Activated CD8-positive, alpha-beta memory T cell treated with anti-CD3 and anti-CD28 coated beads for 36 hours (primary cell): ENCODE data around the gene DGKD. TPM values are rescaled to one million over a fixed set of nuclear protein-coding genes. Genes with fewer than 3 reads are reported as not detected.

Experiments used
- CTCF ChIA-PET: fragments of 350-600 bp; sonication (Branson Sonifier 250); formaldehyde crosslinking; loops from one replicate; lab custom pipeline; 2021; ENCODE audit warnings: antibody characterized with exemption; lab: Charles Lee
- POLR2A ChIA-PET: fragments of 350-600 bp; sonication (Branson Sonifier 250); formaldehyde crosslinking; loops from one replicate; lab custom pipeline; 2021; ENCODE audit warnings: antibody characterized with exemption; lab: Charles Lee
- total RNA-seq, 2 experiments: library from RNA; stranded (reverse); gene quantifications; one replicate each; pipeline ENCODE4 v1.2.3, GENCODE V29; 2021

Gene DGKD
- total RNA-seq, 2 experiments from 2014 or later, result 49.5 to 58.8 TPM

DNA sequence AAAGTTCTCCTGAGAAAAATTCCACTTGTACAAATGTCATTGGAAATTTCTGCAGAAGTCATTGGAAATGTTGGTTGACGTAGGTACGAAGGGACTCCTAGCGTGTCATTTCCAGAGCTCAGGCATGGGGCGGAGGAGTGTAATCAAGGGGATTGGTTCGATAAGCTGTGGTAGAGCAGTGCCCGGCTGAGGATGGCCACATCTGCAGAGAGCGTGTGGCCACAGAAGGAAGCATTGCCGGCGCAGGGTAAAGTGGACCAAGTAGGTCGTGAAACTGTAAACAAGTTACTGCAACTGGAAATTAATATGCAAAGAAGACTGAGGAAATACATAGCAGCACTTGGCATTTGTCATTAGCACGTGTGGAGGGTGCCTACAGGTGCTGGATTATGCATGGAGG, 101.8 kb downstream of the DGKD start:
- ChIA-PET POLR2A (no interaction called here), CTCF (interaction anchor here (0.9 kb wide), 1 partner anchor 52 kb away, joined by 3 read pairs; no protein-coding TSS in a partner anchor)

DNA sequence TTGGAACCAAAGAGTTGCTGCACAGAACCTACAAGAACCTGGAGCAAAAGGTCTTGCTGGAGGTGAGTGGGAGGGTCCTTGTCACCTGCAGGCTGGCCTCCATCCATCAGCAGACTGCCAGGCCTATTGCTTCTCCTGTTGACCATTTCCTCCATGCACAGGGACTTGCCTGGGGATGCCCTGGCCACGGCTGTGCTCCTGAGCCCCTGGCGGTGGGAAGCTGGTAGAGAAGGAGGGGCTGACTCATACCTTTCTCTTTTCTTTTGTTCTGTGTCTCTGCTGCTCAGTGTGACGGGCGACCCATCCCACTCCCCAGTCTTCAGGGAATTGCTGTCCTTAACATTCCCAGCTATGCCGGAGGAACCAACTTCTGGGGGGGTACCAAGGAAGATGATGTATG, 102.6 kb downstream of the DGKD start:
- POLR2A ChIA-PET, result no interaction called here
- CTCF ChIA-PET, result no interaction called here

DNA sequence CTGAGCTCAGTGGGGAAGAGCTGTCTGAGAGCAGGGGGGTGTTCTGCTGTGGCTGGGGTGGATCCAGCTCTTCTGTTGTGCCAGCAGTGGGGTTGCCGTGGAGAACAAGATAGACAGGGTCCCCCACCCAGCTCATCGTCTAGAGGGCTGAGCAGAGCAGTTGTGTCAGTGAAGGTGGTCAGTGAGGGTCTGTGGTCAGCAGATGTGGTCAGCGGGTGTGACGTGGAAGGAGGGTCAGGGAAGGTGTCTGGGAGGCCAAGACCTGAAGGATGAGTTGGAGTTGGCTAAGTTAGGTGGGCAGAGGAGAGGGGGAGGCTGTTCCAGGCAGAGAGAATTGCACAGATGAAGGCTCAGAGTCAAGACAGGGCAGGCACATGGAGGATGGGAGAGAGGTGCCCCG, 103.1 kb downstream of the DGKD start:
- ChIA-PET CTCF (no interaction called here), POLR2A (no interaction called here)

DNA sequence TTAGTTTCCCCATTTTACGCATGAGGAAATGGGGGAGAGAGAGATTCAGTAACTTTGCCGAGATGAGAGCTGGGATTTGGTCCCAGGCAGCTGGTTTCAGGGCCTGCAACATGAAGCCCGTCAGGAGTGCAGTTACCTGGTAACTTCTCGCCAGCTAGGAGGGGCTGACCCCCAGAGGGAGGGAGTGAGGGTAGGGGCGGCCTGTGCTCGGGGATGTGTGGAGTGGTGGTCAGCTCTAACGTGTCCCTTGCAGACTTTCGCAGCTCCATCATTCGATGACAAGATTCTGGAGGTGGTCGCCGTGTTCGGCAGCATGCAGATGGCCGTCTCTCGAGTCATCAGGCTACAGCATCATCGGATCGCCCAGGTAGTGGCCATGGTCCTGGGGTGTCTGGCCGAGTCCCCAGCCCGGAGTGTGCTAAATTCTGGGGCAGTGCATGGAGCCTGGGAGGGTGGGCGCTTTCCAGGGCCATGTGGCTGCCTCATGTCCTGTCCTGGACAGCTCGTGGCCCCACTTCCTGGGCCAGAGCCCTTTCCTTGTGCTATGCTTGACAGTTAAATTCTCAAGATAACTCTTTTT, 103.8 kb downstream of the DGKD start:
- POLR2A ChIA-PET, result no interaction called here
- CTCF ChIA-PET, result no interaction called here

DNA sequence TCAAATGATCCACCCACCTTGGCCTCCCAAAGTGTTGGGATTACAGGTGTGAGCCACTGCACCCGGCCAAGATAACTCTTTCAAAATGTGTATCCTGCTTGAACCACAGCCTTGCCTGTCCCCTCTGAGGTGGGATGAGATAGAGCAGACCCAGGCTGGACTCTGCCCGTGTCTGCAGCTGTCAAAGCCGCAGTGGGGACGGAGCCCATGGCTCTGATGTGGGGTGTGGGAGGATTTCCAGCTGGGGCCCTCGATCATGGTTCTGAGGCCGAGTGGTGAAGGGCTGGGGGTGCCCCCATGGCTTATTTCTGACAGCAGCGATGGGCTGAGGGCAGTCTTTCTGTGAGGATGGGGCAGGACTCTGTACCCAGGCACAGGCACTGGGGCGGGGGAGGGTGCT, 104.5 kb downstream of the DGKD start:
- ChIA-PET CTCF (interaction anchor here (1.2 kb wide), 1 partner anchor 14 kb away, joined by 3 read pairs; no protein-coding TSS in a partner anchor), POLR2A (no interaction called here)

DNA sequence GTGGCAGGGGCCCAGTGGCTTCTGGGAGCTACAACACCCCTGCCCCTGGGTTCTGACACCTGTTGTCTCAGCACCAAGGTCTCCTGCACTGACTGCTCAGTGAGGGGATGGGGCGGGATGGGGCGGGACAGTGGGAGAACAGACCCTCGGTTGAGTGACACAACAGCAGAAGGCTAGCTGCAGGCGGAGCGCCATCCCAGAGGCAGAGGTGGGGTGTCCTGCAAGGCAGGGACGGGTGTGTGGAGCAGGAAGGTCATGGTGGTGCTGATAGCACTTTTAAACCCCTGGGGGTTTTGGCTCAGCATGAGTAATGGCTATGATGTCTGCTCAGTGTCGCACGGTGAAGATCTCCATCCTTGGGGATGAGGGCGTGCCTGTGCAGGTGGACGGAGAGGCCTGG, 105.1 kb downstream of the DGKD start:
- ChIA-PET POLR2A (no interaction called here), CTCF (interaction anchor here (1.2 kb wide), 1 partner anchor 14 kb away, joined by 3 read pairs; no protein-coding TSS in a partner anchor)

DNA sequence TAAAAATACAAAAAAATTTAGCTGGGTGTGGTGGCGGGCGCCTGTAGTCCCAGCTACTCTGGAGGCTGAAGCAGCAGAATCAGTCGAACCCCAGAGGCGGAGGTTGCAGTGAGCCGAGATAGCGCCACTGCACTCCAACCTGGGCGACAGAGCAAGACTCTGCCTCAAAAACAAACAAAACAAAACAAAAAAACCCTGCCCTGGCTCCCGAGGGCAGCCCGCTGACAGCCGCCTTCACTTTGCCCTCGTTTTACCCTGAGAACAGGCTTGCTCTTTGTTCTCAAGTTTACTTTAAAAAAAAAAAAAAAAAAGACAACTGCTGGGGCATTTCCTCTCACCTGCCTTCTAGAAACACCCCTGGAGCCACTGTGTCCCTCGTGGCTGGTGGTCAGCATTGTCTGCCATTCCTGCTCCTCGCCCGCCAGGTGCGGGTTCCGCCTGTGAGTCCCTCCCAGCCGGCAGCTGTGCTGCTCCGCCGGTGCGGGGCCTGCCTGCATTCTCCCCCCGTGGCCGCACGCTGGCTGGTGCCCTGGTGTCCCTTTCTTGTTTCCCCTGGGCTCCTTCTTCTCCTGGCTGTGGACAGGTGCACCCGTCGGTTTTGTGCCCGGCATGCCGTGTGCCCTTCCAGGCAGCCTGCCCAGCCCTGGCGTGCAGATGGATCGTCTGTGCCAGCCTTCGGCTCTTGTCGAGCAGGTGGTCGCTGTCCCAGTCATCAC, 106.6 kb downstream of the DGKD start:
- ChIA-PET POLR2A (no interaction called here), CTCF (no interaction called here)

DNA sequence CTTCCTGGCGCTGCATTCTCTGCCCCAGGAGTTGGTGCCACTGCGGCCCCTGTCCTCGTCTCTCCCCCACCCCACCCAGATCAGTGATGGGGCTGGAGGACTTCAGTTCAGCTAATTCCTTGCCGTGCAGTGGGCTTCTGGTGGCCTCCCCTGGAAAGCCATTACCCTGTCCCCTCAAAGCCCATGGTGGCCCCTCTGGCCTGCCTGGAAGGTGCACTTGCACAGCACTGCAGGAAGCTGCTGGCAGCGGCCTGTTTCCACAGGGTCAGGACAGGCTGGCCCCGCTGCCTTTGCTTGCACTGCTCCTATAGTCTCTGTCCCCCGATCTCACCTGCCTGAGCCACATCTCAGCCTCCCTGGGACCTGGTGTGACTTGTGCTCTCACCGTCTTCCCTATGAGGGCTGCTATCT, 107.2 kb downstream of the DGKD start:
- ChIA-PET CTCF (no interaction called here), POLR2A (no interaction called here)

DNA sequence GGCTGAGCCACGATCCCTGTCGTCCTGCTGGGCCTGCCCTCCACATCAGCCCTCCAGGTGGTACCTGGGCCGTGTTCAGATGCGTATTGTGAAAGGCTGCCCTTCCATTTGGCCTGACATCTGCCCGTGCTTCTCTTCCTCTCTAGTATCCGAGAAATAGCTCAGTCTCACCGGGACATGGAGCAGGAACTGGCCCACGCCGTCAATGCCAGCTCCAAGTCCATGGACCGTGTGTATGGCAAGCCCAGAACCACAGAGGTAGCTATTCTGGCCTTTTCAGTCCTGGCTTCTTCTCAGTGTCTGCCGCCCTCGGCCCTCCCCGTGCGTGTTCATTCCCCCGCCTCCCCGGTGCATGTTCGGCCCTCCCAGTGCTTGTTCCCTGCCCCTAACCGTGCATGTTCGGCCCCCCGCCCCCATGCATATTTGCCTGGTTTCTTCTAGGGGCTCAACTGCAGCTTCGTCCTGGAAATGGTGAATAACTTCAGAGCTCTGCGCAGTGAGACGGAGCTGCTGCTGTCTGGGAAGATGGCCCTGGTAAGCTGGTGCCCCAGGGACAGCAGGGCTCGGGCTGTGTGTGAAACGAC, 108.0 kb downstream of the DGKD start:
- CTCF ChIA-PET, result interaction anchor here (0.9 to 1.2 kb wide), 2 partner anchors 11 to 15 kb away, joined by 3 to 4 read pairs; no protein-coding TSS in a partner anchor
- POLR2A ChIA-PET, result no interaction called here

DNA sequence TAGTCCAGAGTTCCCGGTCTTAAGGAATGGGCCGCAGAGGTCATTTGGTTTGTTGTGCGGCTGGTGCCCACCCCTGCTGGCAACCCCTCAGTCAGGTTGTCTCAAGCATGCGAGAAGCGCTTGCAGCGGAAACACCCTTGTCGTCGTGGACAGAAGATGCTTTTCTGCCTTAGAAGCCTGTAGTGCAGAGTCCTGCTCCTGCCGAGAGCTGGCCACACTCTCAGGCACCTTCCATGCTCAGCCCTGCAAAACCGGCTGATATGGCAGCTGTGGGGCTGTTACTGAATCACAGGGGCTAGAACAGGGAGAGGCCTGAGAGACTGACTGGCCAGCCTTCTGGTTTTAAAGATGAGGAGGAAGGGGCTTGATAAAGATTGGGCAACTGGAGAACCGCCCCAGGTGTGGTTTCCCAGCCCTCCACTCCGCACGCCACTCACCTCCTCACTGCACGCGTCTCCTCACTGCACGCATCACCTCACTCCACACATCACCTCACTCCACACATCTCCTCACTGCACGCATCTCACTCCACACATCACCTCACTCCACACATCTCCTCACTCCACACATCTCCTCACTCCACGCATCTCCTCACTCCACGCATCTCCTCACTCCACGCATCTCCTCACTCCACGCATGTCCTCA, 108.7 kb downstream of the DGKD start:
- ChIA-PET CTCF (interaction anchor here (0.9 to 1.2 kb wide), 2 partner anchors 10 to 14 kb away, joined by 3 to 4 read pairs; no protein-coding TSS in a partner anchor), POLR2A (no interaction called here)

DNA sequence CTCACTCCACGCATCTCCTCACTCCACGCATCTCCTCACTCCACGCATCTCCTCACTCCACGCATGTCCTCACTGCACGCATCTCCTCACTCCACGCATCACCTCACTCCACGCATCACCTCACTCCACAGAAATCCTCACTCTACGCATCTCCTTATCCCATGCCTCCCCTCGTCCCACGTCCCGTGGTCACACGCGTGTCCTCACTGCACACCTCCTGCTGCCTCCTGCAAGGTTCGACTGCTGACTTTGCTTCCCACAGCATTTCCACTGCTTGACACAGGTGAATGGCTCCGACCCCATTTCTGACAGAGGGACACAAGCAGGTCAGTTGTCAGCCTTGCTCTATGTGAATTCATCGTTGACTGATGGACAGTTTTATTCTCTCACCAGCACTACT, 109.3 kb downstream of the DGKD start:
- ChIA-PET POLR2A (no interaction called here), CTCF (no interaction called here)

DNA sequence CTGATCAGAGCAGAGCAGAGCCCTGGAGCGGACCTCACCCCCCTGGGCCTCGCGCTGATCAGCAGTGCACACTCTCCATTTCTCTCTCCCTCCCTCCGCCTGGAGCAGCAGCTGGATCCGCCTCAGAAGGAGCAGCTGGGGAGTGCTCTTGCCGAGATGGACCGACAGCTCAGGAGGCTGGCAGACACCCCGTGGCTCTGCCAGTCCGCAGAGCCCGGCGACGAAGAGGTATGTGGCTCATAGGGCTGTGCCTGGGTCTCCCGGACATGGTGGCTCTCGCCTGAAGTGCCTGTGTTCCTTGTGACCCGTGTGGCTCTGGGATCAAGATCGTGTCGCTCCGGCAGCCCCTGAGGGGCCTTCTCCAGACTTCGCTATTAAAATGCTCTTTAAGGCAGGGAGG, 109.8 kb downstream of the DGKD start:
- ChIA-PET POLR2A (no interaction called here), CTCF (no interaction called here)

DNA sequence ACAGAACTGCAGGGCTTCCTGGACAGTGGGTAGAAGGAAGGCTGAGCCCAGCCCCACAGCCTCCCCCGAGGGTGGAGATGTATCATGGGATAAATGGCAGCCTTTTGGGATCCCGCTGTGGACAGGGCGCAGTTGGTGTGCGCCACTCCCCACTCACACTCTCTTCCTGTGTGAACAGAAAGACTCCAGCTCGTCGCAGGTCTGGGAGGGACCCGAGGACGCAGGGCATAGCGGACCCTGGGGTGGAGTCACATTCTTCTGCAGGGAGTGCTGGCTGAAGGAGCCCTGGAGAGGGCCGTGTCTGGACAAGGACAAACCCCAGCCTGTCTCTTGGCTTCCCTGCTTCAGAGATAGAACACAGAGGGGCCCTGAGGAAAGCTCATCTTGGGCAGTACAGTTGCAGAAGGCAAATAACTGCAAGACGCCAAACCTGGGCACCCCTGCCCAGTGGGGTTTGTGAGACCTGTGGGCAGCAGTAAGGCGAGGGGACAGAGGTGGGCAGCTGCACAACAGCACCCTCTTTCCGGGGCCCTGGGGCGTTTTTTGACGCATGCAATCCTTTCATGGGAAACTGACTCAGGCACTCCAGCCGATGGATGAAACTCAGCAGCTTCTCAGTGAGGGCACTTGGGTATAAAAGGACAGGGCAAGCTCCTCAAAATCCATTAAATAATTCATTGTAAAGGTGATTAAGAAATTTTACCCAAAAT, 110.4 kb downstream of the DGKD start:
- ChIA-PET CTCF (no interaction called here), POLR2A (no interaction called here)

DNA sequence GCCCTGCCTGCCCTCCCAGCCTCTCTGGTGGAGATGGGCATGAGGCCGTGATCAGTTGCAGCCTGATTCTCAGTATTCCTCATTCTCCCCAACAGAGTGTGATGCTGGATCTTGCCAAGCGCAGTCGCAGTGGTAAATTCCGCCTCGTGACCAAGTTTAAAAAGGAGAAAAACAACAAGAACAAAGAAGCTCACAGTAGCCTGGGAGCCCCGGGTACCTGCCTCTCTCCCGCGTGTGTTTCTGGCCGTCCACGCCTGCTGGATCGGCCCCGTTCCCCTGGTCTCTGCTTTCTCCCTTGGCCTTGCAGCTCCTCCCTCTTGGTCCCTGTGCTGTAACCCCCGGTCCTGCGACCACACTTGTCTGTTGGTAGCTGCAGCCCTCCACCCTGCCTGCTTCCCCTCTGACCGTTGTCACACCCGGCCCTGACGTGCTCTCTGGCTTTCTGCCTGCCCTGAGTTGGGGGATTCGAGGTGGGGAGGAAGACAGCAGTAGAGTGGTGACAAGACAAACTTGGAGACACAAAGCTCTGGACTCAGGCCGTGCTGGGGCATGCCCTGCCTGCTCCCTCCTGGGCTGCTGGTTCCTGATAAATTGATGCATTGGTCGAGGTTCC, 112.8 kb downstream of the DGKD start:
- ChIA-PET POLR2A (no interaction called here), CTCF (no interaction called here)

DNA sequence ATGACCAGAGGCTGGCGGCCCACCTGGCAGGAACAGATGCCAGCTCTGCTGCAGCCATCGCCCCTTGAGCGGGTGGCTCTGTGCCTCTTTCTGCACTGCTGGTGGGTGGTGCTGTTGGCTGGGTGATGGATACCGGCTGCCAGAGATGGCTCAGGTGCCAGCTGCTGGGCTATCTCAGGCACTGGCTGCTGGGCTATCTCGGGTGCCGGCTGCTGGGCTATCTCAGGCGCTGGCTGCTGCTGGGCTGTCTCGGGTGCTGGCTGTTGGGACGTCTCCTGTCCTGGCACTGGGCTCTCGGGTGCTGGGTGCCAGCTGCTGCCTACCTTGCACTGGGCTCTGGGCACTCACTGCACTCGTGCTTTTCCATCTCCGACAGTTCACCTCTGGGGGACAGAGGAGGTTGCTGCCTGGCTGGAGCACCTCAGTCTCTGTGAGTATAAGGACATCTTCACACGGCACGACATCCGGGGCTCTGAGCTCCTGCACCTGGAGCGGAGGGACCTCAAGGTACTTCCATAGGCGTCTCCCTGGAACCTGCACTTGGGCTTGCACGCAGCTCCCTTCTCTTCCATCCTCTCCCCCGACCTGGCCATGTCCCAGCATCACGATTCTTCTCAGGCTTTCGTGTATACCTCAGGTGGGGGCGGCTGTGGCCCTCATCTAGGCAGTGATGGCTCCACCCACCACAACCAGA, 113.9 kb downstream of the DGKD start:
- CTCF ChIA-PET, result no interaction called here
- POLR2A ChIA-PET, result no interaction called here

DNA sequence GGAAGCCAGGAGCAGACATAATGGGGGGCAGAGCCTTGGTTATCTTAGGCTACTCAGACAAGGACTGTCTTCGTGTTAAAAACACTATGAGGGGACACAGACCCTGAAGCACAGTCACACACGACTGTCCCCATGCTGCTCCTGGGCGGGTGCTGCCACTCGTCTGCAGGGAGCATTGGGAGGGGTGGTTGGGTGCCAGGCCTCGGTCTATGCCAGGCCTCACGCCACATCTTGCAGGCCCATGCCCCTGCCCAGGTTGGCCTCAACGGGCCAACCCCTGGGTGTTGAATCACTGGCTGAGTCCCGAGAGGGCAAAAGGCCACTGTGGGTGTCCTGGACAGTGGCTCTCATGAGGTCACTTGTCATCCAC, 114.4 kb downstream of the DGKD start:
- ChIA-PET POLR2A (no interaction called here), CTCF (no interaction called here)

DNA sequence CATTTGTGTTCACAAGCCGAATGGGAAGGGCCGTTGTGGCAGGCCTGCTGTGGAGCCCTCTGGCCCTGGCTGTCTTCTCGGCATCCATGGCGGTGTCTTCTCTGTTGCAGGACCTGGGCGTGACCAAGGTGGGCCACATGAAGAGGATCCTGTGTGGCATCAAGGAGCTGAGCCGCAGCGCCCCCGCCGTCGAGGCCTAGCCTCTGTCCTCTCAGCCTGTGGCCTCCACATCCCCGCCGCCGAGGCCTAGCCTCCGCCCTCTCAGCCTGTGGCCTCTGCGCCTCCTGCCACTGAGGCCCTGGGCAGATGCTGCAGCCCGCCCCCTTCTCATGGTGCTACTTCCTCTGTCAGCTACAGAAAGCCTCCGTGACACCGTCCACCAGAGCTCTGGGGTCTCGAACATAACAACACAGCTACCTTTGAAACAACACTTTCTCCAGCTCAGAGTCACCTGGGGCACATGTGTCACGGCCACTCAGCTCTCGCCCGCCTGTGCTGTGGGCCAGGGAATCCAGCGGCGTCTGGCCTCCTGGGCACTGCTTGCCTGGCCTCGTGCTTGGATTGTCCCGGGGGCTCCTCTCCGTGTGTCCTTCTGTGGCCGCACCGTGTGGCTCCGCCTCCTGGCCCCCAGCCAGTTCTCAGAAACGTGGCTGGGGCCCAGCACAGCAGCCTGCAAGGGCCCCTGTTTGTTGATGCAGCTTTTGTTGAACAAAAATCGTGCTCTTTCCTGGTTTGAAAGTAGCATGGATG, 115.1 kb downstream of the DGKD start:
- CTCF ChIA-PET, result interaction anchor here (0.6 kb wide), 1 partner anchor 60 kb away, joined by 3 read pairs; no protein-coding TSS in a partner anchor
- POLR2A ChIA-PET, result no interaction called here
